ENCODE results near the gene CAMK1D.

DNA sequence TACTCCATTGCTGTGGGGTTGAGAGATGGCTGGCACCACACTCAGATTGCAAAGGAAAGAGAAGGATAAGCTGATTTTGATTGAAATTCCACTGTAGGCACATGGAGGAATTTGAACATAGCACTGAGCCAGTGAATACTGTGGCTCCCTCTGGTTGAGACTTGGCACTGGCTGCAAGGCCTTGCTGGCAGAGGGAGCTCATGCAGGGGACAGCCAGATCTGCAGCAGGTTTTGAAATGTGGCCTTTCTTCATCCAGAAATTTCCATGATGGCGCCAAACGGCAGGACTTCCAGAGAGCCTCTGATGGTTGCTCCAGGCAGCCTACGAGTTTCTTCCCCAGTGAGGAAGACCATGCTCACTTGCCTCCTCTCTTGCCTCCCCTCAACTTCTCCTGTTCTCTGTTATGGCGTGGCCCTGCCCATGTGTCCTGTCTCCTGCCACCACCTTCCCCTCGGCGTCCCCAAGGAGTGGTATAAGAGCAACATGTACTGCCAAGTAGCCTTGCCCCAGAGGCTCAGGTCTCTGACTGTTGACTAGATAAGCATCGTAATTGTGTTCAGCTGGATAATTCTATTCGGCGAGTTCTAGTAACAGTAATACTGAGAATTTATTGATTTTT lies 386.6 kb downstream of the CAMK1D start:
- no peak for TF ChIP-seq EZH2phosphoT487 (IDR thresholded peaks at IDR 0.05; ENCODE audit: borderline replicate concordance, low read depth)
- no peak for TF ChIP-seq CHD2 (IDR thresholded peaks at IDR 0.05; ENCODE audit: low read length, partially characterized antibody)
- TF ChIP-seq, protein P1, sequence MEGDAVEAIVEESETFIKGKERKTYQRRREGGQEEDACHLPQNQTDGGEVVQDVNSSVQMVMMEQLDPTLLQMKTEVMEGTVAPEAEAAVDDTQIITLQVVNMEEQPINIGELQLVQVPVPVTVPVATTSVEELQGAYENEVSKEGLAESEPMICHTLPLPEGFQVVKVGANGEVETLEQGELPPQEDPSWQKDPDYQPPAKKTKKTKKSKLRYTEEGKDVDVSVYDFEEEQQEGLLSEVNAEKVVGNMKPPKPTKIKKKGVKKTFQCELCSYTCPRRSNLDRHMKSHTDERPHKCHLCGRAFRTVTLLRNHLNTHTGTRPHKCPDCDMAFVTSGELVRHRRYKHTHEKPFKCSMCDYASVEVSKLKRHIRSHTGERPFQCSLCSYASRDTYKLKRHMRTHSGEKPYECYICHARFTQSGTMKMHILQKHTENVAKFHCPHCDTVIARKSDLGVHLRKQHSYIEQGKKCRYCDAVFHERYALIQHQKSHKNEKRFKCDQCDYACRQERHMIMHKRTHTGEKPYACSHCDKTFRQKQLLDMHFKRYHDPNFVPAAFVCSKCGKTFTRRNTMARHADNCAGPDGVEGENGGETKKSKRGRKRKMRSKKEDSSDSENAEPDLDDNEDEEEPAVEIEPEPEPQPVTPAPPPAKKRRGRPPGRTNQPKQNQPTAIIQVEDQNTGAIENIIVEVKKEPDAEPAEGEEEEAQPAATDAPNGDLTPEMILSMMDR (IDR thresholded peaks at IDR 0.05), result no peak
- TF ChIP-seq POLR2AphosphoS5 (IDR thresholded peaks at IDR 0.05; ENCODE audit: low read depth, low read length), result no peak
- TF ChIP-seq RFX5 (IDR thresholded peaks at IDR 0.05; ENCODE audit: low read length), result no peak
- TF ChIP-seq MXI1 (IDR thresholded peaks at IDR 0.05; ENCODE audit: low read depth, low read length), result no peak
- TF ChIP-seq RAD21 (IDR thresholded peaks at IDR 0.05; ENCODE audit: low read length), result no peak
- TF ChIP-seq USF2 (IDR thresholded peaks at IDR 0.05; ENCODE audit: borderline replicate concordance, low read depth, low read length), result no peak
- no peak for TF ChIP-seq REST (IDR thresholded peaks at IDR 0.05; ENCODE audit: low read depth, low read length)
- no peak for TF ChIP-seq SIN3A (IDR thresholded peaks at IDR 0.05; ENCODE audit: borderline replicate concordance, low read depth, low read length)

Measured in SK-N-SH (cell line).